Loucy (cell line): ENCODE measurements around the gene SYNGR1.

Experiments used
- CTCF ChIP-seq: fragments of 200-600 bp; sonication (generic); conservative IDR thresholded peaks from 2 replicates; pipeline ENCODE4 v1.5.1; 2014; ENCODE audit warnings: mild to moderate bottlenecking, antibody characterized with exemption, low read length
- EZH2phosphoT487 ChIP-seq: fragments of 200-600 bp; IDR thresholded peaks from 2 replicates; pipeline ENCODE4 v1.6.1; 2018; ENCODE audit warnings: antibody characterized with exemption, mild to moderate bottlenecking, moderate library complexity, borderline replicate concordance

DNA sequence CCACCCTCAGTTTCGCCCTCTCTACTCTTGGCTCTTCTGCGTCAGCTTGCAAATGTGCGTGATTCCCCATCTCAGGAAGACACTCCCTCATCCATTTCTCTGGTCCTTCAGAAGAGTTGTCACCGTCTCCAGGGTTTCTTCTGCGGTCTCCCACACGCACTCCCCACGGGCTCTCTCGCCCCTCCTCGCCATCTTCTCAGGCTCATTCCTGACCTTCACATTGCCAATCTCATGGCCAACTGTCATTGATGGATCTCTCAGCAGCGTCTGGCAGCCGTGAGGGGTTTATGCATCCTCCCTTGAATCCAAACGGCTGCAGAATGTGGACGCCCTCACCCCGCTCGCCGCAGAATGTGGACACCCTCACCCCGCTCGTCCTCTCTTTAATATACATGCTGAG is 10.5 kb downstream of the SYNGR1 start:
- no peak for TF ChIP-seq CTCF
- TF ChIP-seq EZH2phosphoT487, result no peak
